ENCODE data around the gene NFKBIB. TPM values are rescaled to one million over a fixed set of nuclear protein-coding genes. Genes with fewer than 3 reads are reported as not detected.

The NFKBIB gene
- total and polyA plus RNA-seq, 2 of the 13 experiments (the other 11 are each of a cell fraction or from before 2014, with no cell fraction given): 8.6 to 14.9 TPM

- no peak for TF ChIP-seq TRIM22 (IDR thresholded peaks at IDR 0.05)
- TF ChIP-seq ZNF253 (CRISPR knock-in tag; IDR thresholded peaks at IDR 0.05; ENCODE audit: borderline replicate concordance): no peak
- no peak for TF ChIP-seq LRRFIP1 (CRISPR knock-in tag; conservative IDR thresholded peaks at IDR 0.05)
- TF ChIP-seq NCOR1 (IDR thresholded peaks at IDR 0.05; ENCODE audit: borderline replicate concordance, low read length): peak; percentile 11; the same call in 1 of the 2 replicates
- no peak for TF ChIP-seq ZNF333 (CRISPR knock-in tag; IDR thresholded peaks at IDR 0.05; ENCODE audit: borderline replicate concordance)
- peak; percentile 29; the same call in 1 of the 2 replicates for TF ChIP-seq STAG1 (CRISPR knock-in tag; IDR thresholded peaks at IDR 0.05)
- no peak for TF ChIP-seq ZNF567 (CRISPR knock-in tag; IDR thresholded peaks at IDR 0.05; ENCODE audit: borderline replicate concordance)
- no peak for TF ChIP-seq BCL6 (CRISPR knock-in tag; IDR thresholded peaks at IDR 0.05)
- no peak for TF ChIP-seq MIXL1 (CRISPR knock-in tag; IDR thresholded peaks at IDR 0.05)
- no peak for TF ChIP-seq ZNF549 (CRISPR knock-in tag; IDR thresholded peaks at IDR 0.05)
- no peak for TF ChIP-seq TEAD3 (CRISPR knock-in tag; optimal IDR thresholded peaks at IDR 0.05; ENCODE audit: borderline replicate concordance)
- TF ChIP-seq ZBTB14 (CRISPR knock-in tag; IDR thresholded peaks at IDR 0.05): no peak
- no peak for TF ChIP-seq GRHL1 (CRISPR knock-in tag; conservative IDR thresholded peaks at IDR 0.05)
- no peak for TF ChIP-seq CCDC6 (CRISPR knock-in tag; IDR thresholded peaks at IDR 0.05)
- TF ChIP-seq ZNF501 (CRISPR knock-in tag; IDR thresholded peaks at IDR 0.05): no peak
- TF ChIP-seq ZNF709 (CRISPR knock-in tag; IDR thresholded peaks at IDR 0.05): no peak
- no peak for TF ChIP-seq REL (CRISPR knock-in tag; conservative IDR thresholded peaks at IDR 0.05)
- TF ChIP-seq NFE2 (CRISPR knock-in tag; IDR thresholded peaks at IDR 0.05): no peak
- TF ChIP-seq SMAD1 (CRISPR knock-in tag; IDR thresholded peaks at IDR 0.05; ENCODE audit: borderline replicate concordance, low read depth): no peak
- TF ChIP-seq ATF7-NPFF (CRISPR knock-in tag; IDR thresholded peaks at IDR 0.05; ENCODE audit: low read depth): no peak
- TF ChIP-seq DR1 (CRISPR knock-in tag; IDR thresholded peaks at IDR 0.05): no peak
- TF ChIP-seq ZNF770 (CRISPR knock-in tag; IDR thresholded peaks at IDR 0.05): no peak
- TF ChIP-seq KDM3A (CRISPR knock-in tag; IDR thresholded peaks at IDR 0.05; ENCODE audit: low read depth): no peak
These were observed 49.3 kb upstream of the NFKBIB start (continued) for GRCh38 chr19:38850436-38850975.
